Activated CD8-positive, alpha-beta memory T cell treated with anti-CD3 and anti-CD28 coated beads, Interleukin-2, amount 50 U/mL, for 1 hour (primary cell): ENCODE data around the gene ANTXRL.
"Not testable (repeated sequence)": the region's sequence is repeated elsewhere in the genome, so short reads cannot be mapped to it uniquely, and the experiment has no call there.

Source experiments
- DNase-seq: peaks from one replicate; pipeline ENCODE4 v3.0.0-alpha.2; 2020; ENCODE audit errors: extremely low read depth

Gene ANTXRL

DNA sequence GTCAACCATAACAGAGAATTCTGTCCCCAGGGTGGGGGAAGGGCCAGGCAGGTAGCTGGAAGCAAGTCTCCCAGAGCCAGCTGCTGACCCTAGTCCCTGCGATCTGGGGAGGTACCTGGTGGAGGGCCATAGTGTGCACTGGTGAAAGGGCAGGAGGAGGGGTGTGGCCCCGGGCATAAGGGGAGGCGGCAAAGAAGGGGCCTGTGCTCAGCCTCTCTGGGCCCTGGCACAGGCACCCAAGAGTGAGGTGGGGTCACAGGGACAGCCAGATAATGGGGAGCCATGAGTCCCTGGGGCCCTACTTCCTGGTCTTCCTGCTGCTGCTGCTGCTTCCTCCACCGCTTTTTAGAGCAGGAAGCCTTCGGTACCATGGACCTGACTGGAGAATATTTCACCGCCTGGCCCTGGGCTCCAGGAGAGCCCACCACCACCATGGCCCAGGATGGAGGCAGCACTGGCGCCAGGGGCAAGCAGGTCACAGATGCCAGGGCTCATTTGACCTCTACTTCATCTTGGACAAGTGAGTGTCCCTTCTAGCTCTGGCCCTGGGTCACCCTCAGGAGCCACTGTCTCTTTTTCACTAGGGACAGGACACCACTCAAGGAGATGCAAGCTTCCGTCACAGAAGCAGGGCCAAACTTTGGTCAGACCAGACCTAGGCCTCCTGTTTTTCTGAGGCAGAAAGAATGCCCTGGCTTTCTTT lies at the start of gene ANTXRL:
Gene ANTXRL (plus strand): TSS at position 7 of the 703 bp plus-strand sequence. CDS start 266 bp downstream, at position 273.
- DNase-seq = no peak

GRCh38 chr10:46237815-46238510 lies 48.8 kb upstream of the ANTXRL start:
- no peak for DNase-seq

DNA sequence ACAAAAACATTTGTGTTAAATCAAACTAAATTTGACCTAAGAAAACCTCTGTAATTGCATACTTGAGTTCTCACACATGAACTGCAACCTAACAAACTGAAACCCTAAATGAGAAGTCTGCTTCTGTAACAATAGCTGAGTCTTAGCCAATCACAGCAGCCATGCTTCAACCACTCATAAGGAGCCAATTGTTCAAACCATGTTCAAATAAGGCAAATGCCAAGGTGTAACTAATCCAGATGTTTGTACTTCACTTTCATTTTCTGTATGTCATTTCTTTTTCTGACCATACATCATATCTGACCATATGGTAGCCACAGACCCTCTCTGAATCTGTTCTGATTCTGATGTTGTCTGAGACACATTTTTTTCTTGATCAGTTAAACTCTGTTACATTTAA lies 47.5 kb upstream of the ANTXRL start:
- no peak for DNase-seq

- DNase-seq = no peak
These were observed 46.7 kb upstream of the ANTXRL start for GRCh38 chr10:46239993-46240683.

GRCh38 chr10:46240684-46241565 lies 45.9 kb upstream of the ANTXRL start:
- no peak for DNase-seq

- DNase-seq = no peak
These were observed 41.4 kb upstream of the ANTXRL start for GRCh38 chr10:46245381-46245900.

- not testable (repeated sequence) for DNase-seq
These were observed 40.2 kb upstream of the ANTXRL start for GRCh38 chr10:46246400-46247180.

DNA sequence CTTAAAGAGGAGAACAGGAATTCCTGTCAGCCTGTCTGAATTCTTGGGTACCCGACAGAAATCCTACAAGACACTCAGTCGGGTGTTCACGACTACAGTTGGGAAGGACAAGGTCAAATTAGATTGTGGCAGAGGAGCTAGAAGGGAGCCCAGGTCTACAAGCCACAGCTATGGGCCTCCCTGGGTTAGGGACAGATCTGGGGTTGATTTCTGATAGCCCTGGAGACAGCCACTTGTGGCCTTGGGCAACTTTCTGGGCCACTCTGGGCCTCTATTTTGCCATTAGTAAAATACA lies 39.7 kb upstream of the ANTXRL start:
- DNase-seq = no peak

GRCh38 chr10:46247808-46248569 lies 38.8 kb upstream of the ANTXRL start:
- no peak for DNase-seq

GRCh38 chr10:46248651-46249146 lies 38.1 kb upstream of the ANTXRL start:
- DNase-seq = no peak

DNA sequence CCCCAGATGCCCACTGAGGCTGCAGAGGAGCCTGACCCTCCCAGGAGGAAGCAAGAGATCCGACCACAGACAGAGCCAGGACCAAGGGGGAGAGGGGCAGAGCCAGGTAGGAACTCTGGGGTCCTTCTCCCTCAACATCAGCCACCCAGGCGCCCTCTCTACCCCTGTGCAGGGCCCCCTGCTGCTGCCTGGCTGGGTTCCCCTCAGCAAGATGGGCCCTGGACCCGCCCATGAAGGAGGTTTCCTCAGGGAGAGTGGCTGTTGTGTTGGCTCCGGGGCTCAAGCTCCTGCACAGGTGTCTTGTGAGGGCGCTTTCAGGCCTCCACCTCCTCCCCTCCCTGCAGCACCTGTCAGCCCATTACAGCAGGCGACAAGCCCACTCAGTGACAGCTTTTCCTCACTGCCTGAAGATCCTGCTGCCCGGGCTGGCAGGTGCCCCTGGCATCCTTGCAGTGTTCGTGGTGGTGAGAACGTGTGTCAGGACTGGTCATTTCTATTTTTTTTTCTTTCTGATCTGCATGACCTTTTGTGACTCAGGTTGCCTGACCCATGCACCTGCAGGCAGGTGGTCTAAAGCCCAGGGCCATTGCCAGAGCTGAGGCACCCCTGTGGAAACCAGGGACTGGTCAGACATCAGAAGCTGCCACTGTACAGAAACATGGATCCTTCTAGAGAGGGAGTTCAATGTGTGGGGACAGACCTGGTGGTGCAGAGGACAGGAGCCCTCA lies 37.0 kb upstream of the ANTXRL start:
- DNase-seq = not testable (repeated sequence)

DNA sequence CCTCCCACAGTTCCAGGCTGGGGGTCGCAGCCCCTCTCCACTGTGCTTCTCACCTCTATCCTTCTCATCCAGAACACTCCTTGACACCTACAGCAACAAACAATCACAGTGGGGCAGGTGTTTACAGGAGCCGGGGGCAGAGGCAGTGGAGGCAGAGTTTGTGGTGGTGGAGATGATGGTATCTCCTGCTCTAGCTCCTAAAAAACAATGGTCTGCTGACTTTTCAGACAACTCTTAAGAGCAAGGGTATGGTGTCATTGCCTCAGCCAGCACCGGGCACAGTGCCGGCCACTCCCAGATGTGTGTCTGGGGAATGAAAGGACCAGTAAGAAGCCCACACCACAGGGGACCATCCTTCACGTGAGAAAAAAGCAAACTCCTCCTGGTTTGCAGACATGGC lies 36.3 kb upstream of the ANTXRL start:
- DNase-seq = no peak

- no peak for DNase-seq
These were observed 35.6 kb upstream of the ANTXRL start for GRCh38 chr10:46250898-46251856.

DNA sequence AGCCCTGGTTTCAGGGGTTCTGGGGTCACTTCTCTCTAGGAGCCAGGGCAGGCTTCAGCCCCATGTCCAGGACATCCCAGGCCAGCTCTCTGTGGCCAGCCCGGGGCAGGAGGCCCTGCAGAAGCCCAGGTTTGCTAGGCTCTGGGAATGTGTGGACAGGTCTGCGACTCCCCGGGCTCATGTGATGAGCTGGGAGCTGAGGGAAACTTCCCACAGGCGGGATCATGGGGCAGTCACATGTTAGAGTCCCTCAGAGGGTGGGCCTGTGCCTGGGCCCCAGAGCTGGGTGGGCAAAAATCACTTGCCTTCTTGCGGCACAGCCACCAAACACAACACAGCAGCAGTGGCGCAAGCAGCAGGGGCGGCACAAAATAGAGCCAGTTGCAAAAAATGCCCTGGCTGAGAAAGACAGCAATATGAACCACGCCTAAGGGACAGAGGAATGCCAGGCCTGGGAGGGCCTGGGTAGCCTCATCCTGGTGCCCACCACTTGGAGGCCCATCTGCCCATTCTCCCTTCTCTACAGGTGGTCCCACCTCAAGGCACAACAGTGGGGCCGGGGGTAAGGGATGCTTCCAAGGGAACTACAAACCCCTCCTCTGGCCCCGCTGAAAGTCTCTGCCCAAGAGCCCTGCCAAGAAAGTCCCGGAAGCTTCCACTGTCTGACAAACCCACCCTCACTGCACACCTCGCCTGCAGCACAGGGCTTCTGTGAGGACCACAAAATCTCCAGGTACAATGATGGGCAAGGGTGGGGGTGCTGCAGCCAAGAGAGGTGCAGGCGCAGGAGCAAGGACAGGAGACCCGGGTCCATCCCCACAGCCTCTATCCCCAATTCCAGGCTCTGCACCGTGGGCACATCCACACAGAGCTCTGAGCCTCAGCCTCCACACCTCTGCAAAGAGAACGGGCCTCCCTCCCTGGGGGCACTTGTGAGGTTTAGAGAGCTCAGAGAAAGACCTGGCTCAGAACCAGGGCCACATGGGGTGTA lies 34.6 kb upstream of the ANTXRL start:
- no peak for DNase-seq

- no peak for DNase-seq
These were observed 33.5 kb upstream of the ANTXRL start for GRCh38 chr10:46253076-46254006.

- DNase-seq = no peak
These were observed 32.8 kb upstream of the ANTXRL start for GRCh38 chr10:46254007-46254383.
